Islet precursor cell (in vitro differentiated cells): ENCODE results near the gene ZDHHC11.

ENCODE experiments used
- DNase-seq: peaks from one replicate; pipeline ENCODE4 v3.0.0-alpha.2; 2018

Gene ZDHHC11

DNA sequence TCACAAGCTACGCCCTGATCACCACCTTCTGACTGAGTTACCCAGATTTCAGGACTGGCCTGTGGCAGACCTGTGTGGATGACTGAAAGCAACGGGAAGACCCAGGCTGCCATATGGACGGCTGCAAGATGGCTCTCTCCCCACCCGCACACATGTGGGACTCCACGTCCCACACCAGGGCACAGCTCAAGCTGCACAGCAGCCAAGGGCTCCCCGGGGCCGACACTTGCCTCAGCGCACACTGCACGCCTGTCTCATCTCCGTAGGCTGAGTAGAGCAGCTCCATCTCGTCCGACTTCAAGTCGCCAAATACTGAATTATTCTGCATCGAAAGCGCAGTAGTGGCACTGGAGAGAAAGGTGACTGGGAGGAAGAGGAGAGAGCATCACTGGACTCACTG is 27.3 kb upstream of the ZDHHC11 start:
- DNase-seq, result no peak

- DNase-seq, result no peak
Observed at GRCh38 chr5:876398-877365, 25.9 kb upstream of the ZDHHC11 start.

GRCh38 chr5:875931-876330 is 25.1 kb upstream of the ZDHHC11 start:
- no peak for DNase-seq

GRCh38 chr5:873328-873727 is 22.5 kb upstream of the ZDHHC11 start:
- DNase-seq, result no peak

GRCh38 chr5:872301-872700 is 21.5 kb upstream of the ZDHHC11 start:
- no peak for DNase-seq

DNA sequence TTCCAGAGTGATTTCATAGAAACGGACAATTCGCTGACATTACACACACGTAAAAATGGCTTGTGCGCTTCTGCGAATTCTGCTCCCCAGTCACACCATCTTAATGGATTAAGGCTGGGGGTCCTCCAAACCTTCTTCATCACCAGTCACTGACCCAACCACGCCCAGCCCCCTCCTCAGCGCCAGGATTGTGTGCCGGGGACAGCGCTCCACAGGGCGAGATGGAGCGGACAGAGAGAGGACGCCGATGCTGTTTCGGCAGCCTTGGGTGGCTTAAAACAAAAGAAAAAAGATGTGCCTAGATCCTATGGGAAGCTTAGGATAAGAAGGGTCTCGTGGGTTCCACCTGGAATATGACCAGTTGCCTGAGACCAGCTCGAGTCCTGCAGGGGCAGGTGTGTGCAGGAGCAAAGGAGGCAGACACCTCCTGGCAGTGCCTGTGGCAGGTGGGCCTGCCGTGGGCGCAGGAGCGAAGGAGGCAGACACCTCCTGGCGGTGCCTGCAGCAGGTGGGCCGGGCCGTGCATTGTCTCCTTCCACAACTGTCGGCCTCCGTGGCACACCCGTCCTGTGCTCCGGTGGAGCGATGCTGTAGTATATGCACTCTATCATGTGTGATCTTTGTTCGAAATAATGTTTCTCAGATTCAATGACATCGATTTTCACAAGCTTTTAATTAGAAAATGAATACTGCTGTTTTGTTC is 21.0 kb upstream of the ZDHHC11 start:
- no peak for DNase-seq

GRCh38 chr5:870956-871355 is 20.2 kb upstream of the ZDHHC11 start:
- no peak for DNase-seq

- DNase-seq, result no peak
Observed at GRCh38 chr5:868428-869135, 17.8 kb upstream of the ZDHHC11 start.

GRCh38 chr5:867300-867870 is 16.6 kb upstream of the ZDHHC11 start:
- no peak for DNase-seq

- no peak for DNase-seq
Observed at GRCh38 chr5:865771-866170, 15.0 kb upstream of the ZDHHC11 start.

- DNase-seq, result no peak
Observed at GRCh38 chr5:865168-865521, 14.4 kb upstream of the ZDHHC11 start.

- DNase-seq, result no peak
Observed at GRCh38 chr5:864492-865167, 13.8 kb upstream of the ZDHHC11 start.

DNA sequence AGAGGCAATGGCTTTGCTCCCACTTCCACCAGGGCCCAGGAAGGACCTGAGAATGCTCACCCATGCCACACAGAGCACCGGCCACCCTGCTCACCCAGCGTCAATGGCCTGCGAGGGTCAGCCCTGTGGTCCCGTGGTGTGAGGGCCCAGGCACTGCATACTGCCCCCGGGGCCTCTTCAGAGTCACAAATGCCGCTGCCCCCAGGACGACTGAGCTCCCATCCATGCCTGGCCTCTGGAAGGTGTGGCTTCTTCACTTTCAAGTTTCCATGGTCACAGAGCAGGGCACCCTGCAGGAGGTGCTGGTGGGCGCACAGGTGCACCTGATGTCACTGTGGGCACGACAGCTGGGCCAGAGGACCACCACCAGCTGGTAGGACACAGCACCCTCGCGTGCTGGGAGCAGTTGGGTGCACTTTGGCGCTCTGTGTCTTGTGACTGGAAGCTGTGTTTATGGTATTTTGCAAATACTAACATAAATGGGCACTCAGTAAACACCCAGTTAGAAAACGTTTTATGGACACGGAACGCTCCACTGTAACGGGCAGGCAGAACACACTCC is 12.5 kb upstream of the ZDHHC11 start:
- DNase-seq, result no peak

- no peak for DNase-seq
Observed at GRCh38 chr5:862367-863243, 11.8 kb upstream of the ZDHHC11 start.

- no peak for DNase-seq
Observed at GRCh38 chr5:861442-862366, 10.9 kb upstream of the ZDHHC11 start.

DNA sequence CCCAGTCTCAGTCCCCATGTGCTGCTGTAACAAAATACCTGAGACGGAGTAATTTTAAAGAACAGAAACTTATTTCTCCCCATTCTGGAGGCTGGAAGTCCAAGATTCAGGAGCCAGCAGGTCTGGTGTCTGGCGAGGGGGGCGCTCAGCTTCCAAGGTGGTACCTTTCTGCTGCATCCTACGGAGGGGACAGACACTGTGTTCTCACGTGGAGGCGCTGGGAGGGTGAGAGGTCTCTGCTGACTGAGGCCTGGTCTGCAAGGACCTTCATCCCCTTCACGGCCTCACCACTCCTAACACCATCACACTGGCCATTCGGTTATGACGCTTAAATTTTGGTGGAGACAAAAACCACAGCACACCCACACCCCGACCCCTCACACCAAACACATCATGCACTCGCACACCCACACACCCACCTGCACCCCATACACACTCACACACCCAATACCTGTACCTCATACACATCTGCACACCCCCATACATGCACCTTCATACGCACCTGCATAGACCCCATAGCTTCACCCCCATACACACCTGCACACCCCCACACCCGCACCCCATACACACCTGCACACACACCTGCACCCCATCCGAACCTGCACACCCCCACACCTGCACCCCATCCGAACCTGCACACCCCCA is 9.8 kb upstream of the ZDHHC11 start:
- DNase-seq, result no peak

- DNase-seq, result no peak
Observed at GRCh38 chr5:859798-860296, 9.1 kb upstream of the ZDHHC11 start.

GRCh38 chr5:859391-859790 is 8.6 kb upstream of the ZDHHC11 start:
- no peak for DNase-seq

- no peak for DNase-seq
Observed at GRCh38 chr5:858726-859125, 7.9 kb upstream of the ZDHHC11 start.
